HepG2 (cell line): ENCODE measurements around the gene VPS9D1. TPM values are rescaled to one million over a fixed set of nuclear protein-coding genes. Genes with fewer than 3 reads are reported as not detected.
A peak's percentile ranks its signal among the peaks of the same experiment; 100 is the strongest.

Source experiments
- AHDC1 ChIP-seq: sonication (generic); formaldehyde crosslinking; IDR thresholded peaks from 2 replicates; pipeline ENCODE4 v1.5.1; 2020; ENCODE audit warnings: mild to moderate bottlenecking, missing genetic modification reagents, borderline replicate concordance
- CAMTA2 ChIP-seq: sonication (generic); formaldehyde crosslinking; IDR thresholded peaks from 2 replicates; pipeline ENCODE4 v1.4.0; 2020; ENCODE audit warnings: mild to moderate bottlenecking, missing genetic modification reagents, borderline replicate concordance
- ETS1 ChIP-seq: sonication (generic); formaldehyde crosslinking; IDR thresholded peaks from 2 replicates; pipeline ENCODE4 v1.4.0; 2020; ENCODE audit warnings: missing genetic modification reagents
- HNRNPLL ChIP-seq: fragments of 200-400 bp; formaldehyde crosslinking; IDR thresholded peaks from 2 replicates; pipeline ENCODE4 v1.6.1; 2017; ENCODE audit warnings: mild to moderate bottlenecking, low read depth, low read length; ENCODE audit not compliant: poor library complexity, severe bottlenecking
- MEF2D ChIP-seq: sonication (generic); formaldehyde crosslinking; IDR thresholded peaks from 2 replicates; pipeline ENCODE4 v1.5.1; 2020; ENCODE audit warnings: mild to moderate bottlenecking, missing genetic modification reagents
- TFE3 ChIP-seq: IDR thresholded peaks from 2 replicates; pipeline ENCODE4 v1.6.1; 2016
- U2AF1 ChIP-seq: fragments of 200-400 bp; formaldehyde crosslinking; optimal IDR thresholded peaks from 2 replicates; pipeline ENCODE3; 2017; ENCODE audit warnings: mild to moderate bottlenecking, low read depth, low read length
- ZKSCAN5 ChIP-seq: sonication (generic); formaldehyde crosslinking; IDR thresholded peaks from 2 replicates; pipeline ENCODE4 v1.5.1; 2020; ENCODE audit warnings: mild to moderate bottlenecking, missing genetic modification reagents
- ZNF256 ChIP-seq: sonication (generic); formaldehyde crosslinking; conservative IDR thresholded peaks from 2 replicates; pipeline ENCODE4 v1.4.0; 2020; ENCODE audit warnings: missing genetic modification reagents
- ZNF343 ChIP-seq: sonication (generic); formaldehyde crosslinking; IDR thresholded peaks from 2 replicates; pipeline ENCODE4 v1.4.0; 2020; ENCODE audit warnings: mild to moderate bottlenecking, missing genetic modification reagents
- ZNF501 ChIP-seq: sonication (generic); formaldehyde crosslinking; IDR thresholded peaks from 2 replicates; pipeline ENCODE4 v1.5.1; 2020; ENCODE audit warnings: mild to moderate bottlenecking, moderate library complexity, missing genetic modification reagents
- ZNF564 ChIP-seq: sonication (generic); formaldehyde crosslinking; IDR thresholded peaks from 2 replicates; pipeline ENCODE4 v1.8.1; 2023; ENCODE audit warnings: mild to moderate bottlenecking, missing genetic modification reagents
- ZNF614 ChIP-seq: IDR thresholded peaks from 2 replicates; pipeline ENCODE4 v1.6.1; 2018; ENCODE audit warnings: missing biosample characterization, missing genetic modification reagents, inconsistent platforms, borderline replicate concordance
- ZNF839 ChIP-seq: sonication (generic); formaldehyde crosslinking; IDR thresholded peaks from 2 replicates; pipeline ENCODE4 v1.4.0; 2020; ENCODE audit warnings: missing genetic modification reagents, mild to moderate bottlenecking, borderline replicate concordance
- polyA plus RNA-seq, 8 experiments: library from polyadenylated mRNA; depleted of rRNA in 3 of 8; stranded (reverse) in 7 of 8; unstranded in 1 of 8; fragments of >200 nt; fragmentation: Illumina TruSeq in 4 of 8; extraction: Trizol in 4 of 8; gene quantifications; 2 replicates each; pipeline versions ENCODE4 v1.2.1 to v1.2.3, GENCODE V29; 2011 to 2016; ENCODE audit warnings: low read depth in 4 of 8, missing spikeins in 1 of 8, mixed read lengths in 1 of 8; ENCODE audit not compliant: insufficient read depth in 1 of 8
- total RNA-seq, 5 experiments: library from RNA; depleted of rRNA; stranded (reverse); fragments of >200 nt; fragmentation: Illumina TruSeq; extraction: Trizol; gene quantifications; 2 replicates each; pipeline ENCODE4 v1.2.3, GENCODE V29; 2016; ENCODE audit warnings: low read depth in 1 of 5
- TF ChIP-seq, protein P1 (sequence below): sonication (generic); formaldehyde crosslinking; IDR thresholded peaks from 2 replicates; pipeline ENCODE4 v1.5.0; 2020; ENCODE audit warnings: mild to moderate bottlenecking, missing genetic modification reagents, moderate library complexity

The VPS9D1 gene
- total and polyA plus RNA-seq, 2 of the 13 experiments (the other 11 are each of a cell fraction or from before 2014, with no cell fraction given) = 10.1 to 13.2 TPM

DNA sequence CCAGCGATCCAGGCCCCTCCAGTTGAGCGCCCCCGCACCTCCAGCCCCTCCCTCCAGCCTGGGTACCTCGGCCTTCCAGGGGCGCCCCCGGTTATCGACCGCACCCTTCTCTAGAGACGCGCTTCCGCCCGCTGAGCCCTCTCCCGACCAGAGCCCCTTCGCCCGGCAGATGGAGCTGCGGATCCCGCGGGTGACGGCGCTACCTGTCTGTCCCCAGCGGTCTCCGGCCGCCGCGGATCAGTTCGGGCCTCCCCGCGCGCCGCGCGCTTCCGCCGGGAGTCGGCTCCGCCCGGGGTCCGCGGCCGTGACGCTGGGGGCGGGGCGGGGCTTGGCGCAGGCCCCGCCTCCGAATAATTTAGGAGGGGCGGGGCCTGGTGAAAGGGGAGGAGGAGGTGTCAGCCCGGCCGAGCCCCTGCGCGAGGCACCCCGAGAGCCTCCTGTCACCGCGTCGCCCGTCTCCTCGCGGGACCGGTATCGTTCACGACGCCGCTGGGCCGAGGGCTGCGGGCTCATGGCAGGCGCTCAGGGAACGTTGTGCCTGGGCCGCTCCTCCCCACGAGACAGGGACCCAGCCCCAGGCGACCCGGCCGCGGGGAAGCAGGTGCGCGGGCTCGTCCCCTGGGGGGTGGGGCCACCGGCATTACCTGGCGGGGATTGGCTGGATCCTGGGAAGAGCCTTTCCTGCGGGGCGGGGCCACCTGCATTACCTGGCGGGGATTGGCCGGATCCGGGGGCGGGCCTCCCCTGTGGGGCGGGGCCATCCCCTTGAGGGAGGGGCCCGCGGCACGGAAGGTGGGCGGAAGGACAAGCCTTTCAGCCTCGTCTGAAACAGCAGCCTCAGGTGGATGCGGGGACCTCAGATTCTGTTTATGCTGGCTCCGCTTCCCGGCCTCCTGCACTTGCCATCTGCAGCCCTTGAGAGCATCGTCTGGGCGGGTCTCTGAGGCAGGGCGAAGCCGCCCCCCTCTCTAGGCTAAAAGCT, 19.0 kb downstream of the VPS9D1 start, which contains the start of gene SPATA2L (continued):
- TF ChIP-seq ZNF343 (CRISPR knock-in tag) (peak; percentile 100), ZNF839 (CRISPR knock-in tag) (peak; percentile 68; the same call in 1 of the 2 replicates), CAMTA2 (CRISPR knock-in tag) (0 out of 2 replicates have a peak, but pooled peaks have one; percentile 27), MEF2D (CRISPR knock-in tag) (peak; percentile 44), ZNF564 (CRISPR knock-in tag) (no peak), ZKSCAN5 (CRISPR knock-in tag) (0 out of 2 replicates have a peak, but pooled peaks have one; percentile 50), AHDC1 (CRISPR knock-in tag) (0 out of 2 replicates have a peak, but pooled peaks have one; percentile 9), HNRNPLL (peak; percentile 85), U2AF1 (peak; percentile 55), ZNF256 (0 out of 2 replicates have a peak, but pooled peaks have one; percentile 50), ZNF501 (peak; percentile 75), ETS1 (0 out of 2 replicates have a peak, but pooled peaks have one; percentile 47), TFE3 (CRISPR knock-in tag) (peak; percentile 44; the same call in 1 of the 2 replicates), ZNF614 (CRISPR knock-in tag) (peak; percentile 41; the same call in 1 of the 2 replicates)
- TF ChIP-seq, protein P1, sequence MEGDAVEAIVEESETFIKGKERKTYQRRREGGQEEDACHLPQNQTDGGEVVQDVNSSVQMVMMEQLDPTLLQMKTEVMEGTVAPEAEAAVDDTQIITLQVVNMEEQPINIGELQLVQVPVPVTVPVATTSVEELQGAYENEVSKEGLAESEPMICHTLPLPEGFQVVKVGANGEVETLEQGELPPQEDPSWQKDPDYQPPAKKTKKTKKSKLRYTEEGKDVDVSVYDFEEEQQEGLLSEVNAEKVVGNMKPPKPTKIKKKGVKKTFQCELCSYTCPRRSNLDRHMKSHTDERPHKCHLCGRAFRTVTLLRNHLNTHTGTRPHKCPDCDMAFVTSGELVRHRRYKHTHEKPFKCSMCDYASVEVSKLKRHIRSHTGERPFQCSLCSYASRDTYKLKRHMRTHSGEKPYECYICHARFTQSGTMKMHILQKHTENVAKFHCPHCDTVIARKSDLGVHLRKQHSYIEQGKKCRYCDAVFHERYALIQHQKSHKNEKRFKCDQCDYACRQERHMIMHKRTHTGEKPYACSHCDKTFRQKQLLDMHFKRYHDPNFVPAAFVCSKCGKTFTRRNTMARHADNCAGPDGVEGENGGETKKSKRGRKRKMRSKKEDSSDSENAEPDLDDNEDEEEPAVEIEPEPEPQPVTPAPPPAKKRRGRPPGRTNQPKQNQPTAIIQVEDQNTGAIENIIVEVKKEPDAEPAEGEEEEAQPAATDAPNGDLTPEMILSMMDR = peak; percentile 65
